NCI-H2081 treated with DMSO at 0.1 percent for 48 hours (cell line): ENCODE measurements around the gene RFC4.
"Not testable (repeated sequence)": the region's sequence is repeated elsewhere in the genome, so short reads cannot be mapped to it uniquely, and the experiment has no call there.

ENCODE experiments used
- DNase-seq: peaks from one replicate; lab custom pipeline; 2025; lab: John Stamatoyannopoulos, UW

The RFC4 gene

GRCh38 chr3:186824430-186825139, 18.3 kb upstream of the RFC4 start:
- DNase-seq: peak; percentile 67

DNA sequence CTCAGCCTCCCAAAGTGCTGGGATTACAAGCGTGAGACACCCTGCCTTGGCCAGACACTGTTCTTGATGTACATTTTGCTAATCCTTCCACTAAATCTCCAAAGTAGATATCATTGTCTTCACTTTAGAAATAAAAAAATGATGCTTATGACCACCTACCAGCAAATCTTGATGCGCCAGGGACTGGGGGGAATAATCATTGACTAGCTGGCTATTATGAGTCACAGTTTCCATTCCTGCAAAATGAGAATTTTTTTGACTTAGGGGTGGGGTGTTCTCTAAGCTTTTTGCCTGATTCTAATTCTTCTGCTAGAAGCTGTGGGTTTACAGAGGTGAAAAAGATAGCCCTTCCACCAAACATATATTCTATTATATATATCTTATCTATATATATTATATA, 17.1 kb upstream of the RFC4 start:
- DNase-seq: no peak

GRCh38 chr3:186822388-186822759, 16.1 kb upstream of the RFC4 start:
- DNase-seq: not testable (repeated sequence)

- no peak for DNase-seq
These were observed 15.4 kb upstream of the RFC4 start for GRCh38 chr3:186821429-186822387.

DNA sequence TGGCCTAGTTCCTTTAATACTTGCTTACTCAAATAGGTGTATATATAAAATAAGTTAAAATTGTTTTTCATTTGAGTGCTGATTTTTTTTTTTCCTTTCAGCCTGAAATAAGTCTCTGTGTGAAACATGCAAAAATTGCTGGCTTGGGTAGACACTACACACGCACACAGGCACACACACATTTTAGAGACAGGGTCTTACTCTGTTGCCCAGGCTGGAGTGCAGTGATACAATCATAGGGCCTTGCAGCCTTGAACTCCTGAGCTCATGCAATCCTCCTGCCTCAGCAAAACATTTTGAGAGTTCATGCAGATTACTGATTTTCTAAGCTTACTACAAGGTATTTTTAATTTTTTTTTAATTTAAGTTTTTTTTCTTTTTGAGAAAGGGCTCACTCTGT, 12.7 kb upstream of the RFC4 start:
- no peak for DNase-seq

GRCh38 chr3:186818516-186818915, 12.2 kb upstream of the RFC4 start:
- no peak for DNase-seq

DNA sequence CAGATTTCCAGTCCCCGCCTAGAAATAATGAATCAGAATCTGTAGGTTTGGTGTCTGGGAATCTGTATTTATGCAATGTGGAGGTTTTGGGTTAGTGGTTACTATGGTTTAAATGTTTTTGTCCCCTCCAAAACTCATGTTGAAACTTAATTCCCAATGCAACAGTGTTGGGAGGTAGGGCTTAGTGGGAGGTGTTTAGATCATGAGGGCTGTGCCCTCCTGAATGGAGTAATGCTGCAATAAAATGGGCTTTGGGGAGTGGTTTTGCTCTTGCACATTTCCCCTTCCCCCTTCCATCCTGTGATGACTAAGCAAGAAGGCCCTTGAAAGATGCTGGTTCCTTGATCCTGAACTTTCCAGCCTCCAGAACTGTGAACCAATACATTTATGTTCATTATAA, 9.2 kb upstream of the RFC4 start:
- no peak for DNase-seq

GRCh38 chr3:186814100-186814499, 7.8 kb upstream of the RFC4 start:
- DNase-seq: no peak

DNA sequence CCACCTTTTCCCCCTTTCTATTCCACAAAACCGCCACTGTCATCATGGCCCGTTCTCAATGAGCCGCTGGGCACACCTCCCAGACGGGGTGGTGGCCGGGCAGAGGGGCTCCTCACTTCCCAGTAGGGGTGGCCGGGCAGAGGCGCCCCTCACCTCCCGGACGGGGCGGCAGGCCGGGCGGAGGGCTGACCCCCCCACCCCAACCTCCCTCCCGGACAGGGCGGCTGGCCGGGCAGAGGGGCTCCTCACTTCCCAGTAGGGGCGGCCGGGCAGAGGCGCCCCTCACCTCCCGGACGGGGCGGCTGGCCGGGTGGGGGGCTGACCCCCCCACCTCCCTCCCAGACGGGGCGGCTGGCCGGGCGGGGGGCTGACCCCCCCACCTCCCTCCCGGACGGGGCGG, 5.0 kb upstream of the RFC4 start:
- DNase-seq: not testable (repeated sequence)

DNA sequence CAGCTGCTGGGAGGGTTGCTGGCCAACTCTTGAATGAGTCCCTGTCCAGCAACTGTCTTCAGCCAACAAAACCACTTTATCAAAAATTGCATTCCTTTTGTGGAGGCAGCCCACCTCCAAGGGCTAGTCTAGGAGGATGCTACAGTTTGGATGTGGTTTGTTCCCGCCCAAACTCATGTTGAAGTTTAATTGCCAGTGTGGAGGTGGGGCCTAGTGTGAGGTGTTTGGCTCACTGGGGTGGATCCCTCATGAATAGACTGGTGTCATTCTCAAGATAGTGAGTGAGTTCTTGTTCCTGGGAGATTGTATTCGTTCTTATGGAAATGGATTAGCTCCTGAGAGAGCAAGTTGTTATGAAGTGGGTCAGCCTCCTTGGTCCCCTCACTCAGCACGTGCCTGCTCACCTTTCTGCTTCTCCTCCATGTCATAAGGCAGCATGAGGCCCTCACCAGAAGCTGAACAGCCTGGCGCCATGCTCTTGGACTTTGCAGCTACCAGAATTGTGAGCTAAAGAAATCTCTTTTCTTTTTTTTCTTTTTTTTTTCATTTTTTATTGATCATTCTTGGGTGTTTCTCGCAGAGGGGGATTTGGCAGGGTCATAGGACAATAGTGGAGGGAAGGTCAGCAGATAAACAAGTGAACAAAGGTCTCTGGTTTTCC, 4.2 kb upstream of the RFC4 start:
- DNase-seq: no peak

DNA sequence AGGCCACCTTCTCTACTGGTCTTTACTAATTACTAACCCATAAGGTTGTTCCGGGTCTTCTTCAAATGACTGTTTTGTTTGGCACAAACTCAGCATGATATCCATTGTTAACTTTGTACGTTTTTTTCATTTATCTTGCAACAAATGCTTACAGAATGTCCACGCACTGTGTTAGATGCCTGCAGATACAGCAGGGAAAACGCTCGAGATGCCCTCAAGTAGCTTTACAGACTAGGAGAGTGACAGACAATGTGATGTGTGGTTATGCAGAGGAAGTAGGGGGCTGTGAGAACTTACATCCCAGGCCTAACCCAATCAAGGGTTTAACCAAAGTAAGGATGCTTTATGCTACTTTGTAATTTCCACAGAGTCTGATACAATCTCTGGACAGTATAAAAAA, 949 bp upstream of the RFC4 start:
- no peak for DNase-seq

DNA sequence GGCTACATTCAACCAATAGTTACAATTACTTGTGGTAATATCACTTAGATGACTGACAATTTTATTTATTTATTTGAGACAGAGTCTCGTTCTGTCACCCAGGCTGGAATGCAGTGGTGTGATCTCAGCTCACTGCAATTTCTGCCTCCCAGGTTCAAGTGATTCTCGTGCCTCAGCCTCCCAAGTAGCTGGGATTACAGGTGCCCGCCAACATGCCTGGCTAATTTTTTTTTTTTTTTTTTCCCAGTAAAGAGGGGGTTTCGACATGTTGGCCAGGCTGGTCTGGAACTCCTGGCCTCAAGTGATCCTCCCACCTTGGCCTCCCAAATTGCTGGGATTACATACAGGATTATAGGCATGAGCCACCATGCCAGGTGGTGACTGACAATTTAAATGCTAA, 2.8 kb downstream of the RFC4 start:
- not testable (repeated sequence) for DNase-seq

- DNase-seq: no peak
These were observed 3.6 kb downstream of the RFC4 start for GRCh38 chr3:186802701-186803100.

GRCh38 chr3:186800285-186800684, 6.0 kb downstream of the RFC4 start:
- no peak for DNase-seq

DNA sequence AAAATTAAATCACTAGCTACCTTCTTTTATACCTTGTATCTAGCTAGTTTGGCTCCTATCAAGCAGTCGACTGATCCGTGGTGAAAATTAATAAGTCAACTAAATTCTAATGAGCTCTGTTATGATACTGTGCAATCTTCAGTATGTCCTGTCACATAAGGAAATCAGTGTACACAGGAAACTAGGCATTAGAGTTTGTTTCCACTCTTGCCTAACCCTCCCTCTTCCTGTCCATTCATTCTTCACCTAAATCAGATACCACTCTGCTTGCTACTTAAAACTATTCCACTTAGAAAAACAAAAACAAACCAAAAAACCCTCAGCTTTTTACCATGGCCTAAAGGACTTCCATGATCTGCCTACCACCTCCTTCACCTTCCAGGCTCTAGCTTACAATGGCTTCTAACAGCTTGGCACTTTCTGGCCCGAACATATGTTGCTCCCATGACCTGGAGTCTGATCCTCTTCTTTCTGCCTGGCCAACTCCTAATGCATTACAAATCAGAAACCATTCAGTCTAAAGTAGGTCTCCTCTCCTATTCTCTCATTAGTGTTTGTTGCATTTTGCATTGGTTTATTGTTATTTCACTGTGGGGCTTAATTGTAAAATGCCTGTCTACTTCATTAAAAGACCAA, 7.9 kb downstream of the RFC4 start:
- no peak for DNase-seq

DNA sequence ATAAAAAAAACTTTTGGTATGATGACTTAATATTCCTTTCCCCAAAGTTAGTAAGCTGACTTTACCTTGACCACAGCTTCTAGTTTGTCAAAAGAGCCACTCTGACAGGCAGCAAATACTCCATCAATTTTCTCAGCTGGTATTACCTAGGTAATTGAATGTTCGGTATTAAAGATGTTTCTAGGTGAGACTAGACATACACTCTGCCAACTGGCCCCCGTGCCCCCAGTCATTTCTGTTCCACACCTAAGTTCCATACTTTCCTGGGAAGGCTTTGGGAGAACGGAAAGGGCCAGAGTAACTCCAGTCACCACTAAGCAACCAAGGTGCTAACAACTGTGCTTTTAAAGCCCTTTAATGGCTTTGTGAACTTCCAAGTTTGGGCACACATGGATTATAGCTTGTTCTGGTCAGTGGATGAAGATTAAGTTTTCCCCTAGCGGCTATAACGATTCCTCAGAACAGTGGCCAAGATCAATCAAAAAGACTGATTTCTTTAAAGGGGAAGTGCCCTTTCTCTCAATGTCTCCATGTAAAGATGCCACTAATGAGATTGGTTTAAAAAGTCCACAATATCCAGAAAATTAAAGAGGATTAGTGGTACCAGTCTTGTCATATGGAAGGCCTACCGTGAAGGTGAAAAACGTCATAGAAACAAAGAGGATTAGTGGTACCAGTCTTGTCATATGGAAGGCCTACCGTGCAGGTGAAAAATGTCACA, 15.9 kb downstream of the RFC4 start:
- DNase-seq: no peak

DNA sequence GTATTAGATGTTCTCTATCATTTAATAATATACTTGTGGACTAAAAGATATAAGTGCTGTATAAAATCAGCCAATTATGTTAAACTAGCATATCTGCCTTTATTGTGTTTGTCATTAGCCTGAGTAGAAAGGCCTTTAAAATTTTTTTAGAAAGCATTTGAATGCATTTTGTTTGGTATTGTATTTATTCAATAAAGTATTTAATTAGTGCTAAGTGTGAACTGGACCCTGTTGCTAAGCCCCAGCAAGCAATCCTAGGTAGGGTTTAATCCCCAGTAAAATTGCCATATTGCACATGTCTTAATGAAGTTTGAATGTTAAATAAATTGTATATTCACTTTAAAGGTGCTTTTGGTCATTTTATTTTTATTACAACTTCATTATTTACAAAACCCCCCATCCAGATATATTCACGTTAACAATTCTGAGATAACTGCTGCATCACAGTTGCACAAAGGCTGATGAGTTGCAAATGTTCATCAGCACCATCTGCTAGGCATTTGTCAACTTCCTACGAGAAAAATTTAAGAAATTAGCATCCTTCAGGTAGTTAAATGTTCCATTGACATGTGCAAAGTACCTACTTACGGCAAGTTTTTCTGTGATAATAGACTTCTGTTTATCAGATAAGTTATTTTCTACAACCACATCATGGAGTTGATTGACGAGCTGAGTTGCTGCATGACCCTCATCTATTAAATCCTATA, 16.6 kb downstream of the RFC4 start:
- no peak for DNase-seq

DNA sequence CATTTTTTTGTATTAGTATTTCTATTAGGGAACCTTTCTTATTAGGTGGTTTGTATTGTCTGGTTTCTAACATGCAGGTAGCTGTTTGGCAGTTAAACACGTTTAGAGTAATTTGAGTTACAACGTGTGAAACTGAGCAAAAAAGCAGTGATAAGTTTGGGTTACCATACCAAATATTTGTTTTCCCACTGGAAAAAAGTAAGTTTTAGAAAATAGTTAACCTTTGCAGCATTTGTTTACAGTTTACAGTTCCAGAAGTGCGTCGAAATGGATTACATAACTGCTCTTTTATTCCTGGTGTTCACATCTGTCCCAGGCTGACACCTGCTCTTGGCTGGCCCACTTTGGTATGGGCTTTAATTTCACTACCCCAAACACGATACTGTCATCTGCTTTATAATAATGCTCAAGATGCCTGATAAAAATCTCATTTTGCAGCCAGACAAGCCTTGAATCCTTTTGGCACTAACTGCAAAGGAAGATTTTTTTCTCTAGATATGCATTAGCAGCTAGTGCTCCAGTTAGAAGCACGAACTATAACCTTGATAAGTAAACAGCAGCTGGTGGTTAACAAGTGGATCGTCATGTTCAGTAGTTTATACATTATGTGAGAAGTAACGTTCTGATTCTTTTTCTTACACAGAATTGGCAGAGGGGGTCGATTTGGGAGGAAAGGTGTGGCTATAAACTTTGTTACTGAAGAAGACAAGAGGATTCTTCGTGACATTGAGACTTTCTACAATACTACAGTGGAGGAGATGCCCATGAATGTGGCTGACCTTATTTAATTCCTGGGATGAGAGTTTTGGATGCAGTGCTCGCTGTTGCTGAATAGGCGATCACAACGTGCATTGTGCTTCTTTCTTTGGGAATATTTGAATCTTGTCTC, 17.6 kb downstream of the RFC4 start:
- DNase-seq: no peak

GRCh38 chr3:186787642-186788481, 18.4 kb downstream of the RFC4 start:
- DNase-seq: no peak
